ENCODE results near the gene MRGPRF. TPM values are rescaled to one million over a fixed set of nuclear protein-coding genes. Genes with fewer than 3 reads are reported as not detected.

Gene MRGPRF
- total and polyA plus RNA-seq, 2 donors from 2014 or later, result 9.3 to 19.0 TPM

- H3K9me3 ChIP-seq (ENCODE audit: control insufficient read depth in 2 of 3, insufficient read depth in 1 of 3, low read length in 3 of 3), result no peaks in the 10 kb centered on the region
- H3K4me1 ChIP-seq (ENCODE audit: control insufficient read depth in 2 of 3, insufficient read depth in 2 of 3, low read depth in 1 of 3, low read length in 3 of 3), result peaks cover 0 to 2% (median 0%) of the 10 kb centered on the region in 3 donors
- H3K4me3 ChIP-seq (ENCODE audit: low read length in 3 of 3), result no peak overlapping the region
- intact Hi-C loops (cut with DNase I), result no loop called here
- H3K27ac ChIP-seq (ENCODE audit: low read depth in 2 of 2, low read length in 2 of 2), result no peak overlapping the region
- no peak for TF ChIP-seq CTCF (IDR thresholded peaks at IDR 0.05; ENCODE audit: borderline replicate concordance, extremely low read depth, insufficient read depth)
- no peak for FAIRE-seq
- H3K27me3 ChIP-seq (ENCODE audit: control insufficient read depth, insufficient read depth, low read length), result no peaks in the 10 kb centered on the region
- H3K36me3 ChIP-seq (ENCODE audit: control insufficient read depth in 2 of 3, insufficient read depth in 3 of 3, low read length in 3 of 3), result no peaks in the 10 kb centered on the region
- no peak overlapping the region for H3K9ac ChIP-seq (ENCODE audit: low read length in 3 of 3)
- no peak for DNase-seq
Measured at GRCh38 chr11:69040051-69040450, 27.0 kb upstream of the MRGPRF start.

GRCh38 chr11:69039501-69039900, 26.5 kb upstream of the MRGPRF start:
- no peak overlapping the region for H3K27ac ChIP-seq (ENCODE audit: low read depth in 2 of 2, low read length in 2 of 2)
- H3K9ac ChIP-seq (ENCODE audit: low read length in 3 of 3), result no peak overlapping the region
- H3K4me1 ChIP-seq (ENCODE audit: control insufficient read depth in 2 of 3, insufficient read depth in 2 of 3, low read depth in 1 of 3, low read length in 3 of 3), result peaks cover 0 to 2% (median 0%) of the 10 kb centered on the region in 3 donors
- no peak overlapping the region for H3K4me3 ChIP-seq (ENCODE audit: low read length in 3 of 3)
- no peak for DNase-seq
- TF ChIP-seq CTCF (IDR thresholded peaks at IDR 0.05; ENCODE audit: borderline replicate concordance, extremely low read depth, insufficient read depth), result no peak
- H3K27me3 ChIP-seq (ENCODE audit: control insufficient read depth, insufficient read depth, low read length), result no peaks in the 10 kb centered on the region
- intact Hi-C loops (cut with DNase I), result no loop called here
- no peaks in the 10 kb centered on the region for H3K9me3 ChIP-seq (ENCODE audit: control insufficient read depth in 2 of 3, insufficient read depth in 1 of 3, low read length in 3 of 3)
- FAIRE-seq, result no peak
- no peaks in the 10 kb centered on the region for H3K36me3 ChIP-seq (ENCODE audit: control insufficient read depth in 2 of 3, insufficient read depth in 3 of 3, low read length in 3 of 3)

- TF ChIP-seq CTCF (IDR thresholded peaks at IDR 0.05; ENCODE audit: borderline replicate concordance, extremely low read depth, insufficient read depth), result no peak
Measured at GRCh38 chr11:69037544-69037943, 24.5 kb upstream of the MRGPRF start.

GRCh38 chr11:69037074-69037473, 24.0 kb upstream of the MRGPRF start:
- Histone ChIP-seq H3K4me3 (ENCODE audit: low read length in 3 of 3) (no peak overlapping the region), H3K36me3 (ENCODE audit: control insufficient read depth in 2 of 3, insufficient read depth in 3 of 3, low read length in 3 of 3) (no peaks in the 10 kb centered on the region), H3K27me3 (ENCODE audit: control insufficient read depth, insufficient read depth, low read length) (no peaks in the 10 kb centered on the region), H3K9ac (ENCODE audit: low read length in 3 of 3) (no peak overlapping the region), H3K4me1 (ENCODE audit: control insufficient read depth in 2 of 3, insufficient read depth in 2 of 3, low read depth in 1 of 3, low read length in 3 of 3) (peaks cover 0 to 2% (median 0%) of the 10 kb centered on the region in 3 donors), H3K27ac (ENCODE audit: low read depth in 2 of 2, low read length in 2 of 2) (no peak overlapping the region), H3K9me3 (ENCODE audit: control insufficient read depth in 2 of 3, insufficient read depth in 1 of 3, low read length in 3 of 3) (no peaks in the 10 kb centered on the region)
- DNase-seq, result no peak
- FAIRE-seq, result no peak
- intact Hi-C loops (cut with DNase I), result no loop called here
- no peak for TF ChIP-seq CTCF (IDR thresholded peaks at IDR 0.05; ENCODE audit: borderline replicate concordance, extremely low read depth, insufficient read depth)

More at GRCh38 chr11:69037544-69037943, 24.5 kb upstream of the MRGPRF start:
- Histone ChIP-seq H3K27me3 (ENCODE audit: control insufficient read depth, insufficient read depth, low read length) (no peaks in the 10 kb centered on the region), H3K9ac (ENCODE audit: low read length in 3 of 3) (no peak overlapping the region), H3K4me1 (ENCODE audit: control insufficient read depth in 2 of 3, insufficient read depth in 2 of 3, low read depth in 1 of 3, low read length in 3 of 3) (peaks cover 0 to 2% (median 0%) of the 10 kb centered on the region in 3 donors), H3K4me3 (ENCODE audit: low read length in 3 of 3) (no peak overlapping the region), H3K9me3 (ENCODE audit: control insufficient read depth in 2 of 3, insufficient read depth in 1 of 3, low read length in 3 of 3) (no peaks in the 10 kb centered on the region), H3K27ac (ENCODE audit: low read depth in 2 of 2, low read length in 2 of 2) (no peak overlapping the region), H3K36me3 (ENCODE audit: control insufficient read depth in 2 of 3, insufficient read depth in 3 of 3, low read length in 3 of 3) (no peaks in the 10 kb centered on the region)
- no peak for FAIRE-seq
- intact Hi-C loops (cut with DNase I), result no loop called here
- no peak for DNase-seq

Measured in kidney (tissue), 14 donors.